GM10248 (cell line): ENCODE measurements around the gene AKIRIN2.
"Not testable (repeated sequence)": the region's sequence is repeated elsewhere in the genome, so short reads cannot be mapped to it uniquely, and the experiment has no call there.

Experiments
- CTCF ChIA-PET: fragments of 300-600 bp; sonication (Branson Sonifier 250); formaldehyde crosslinking; extraction: SDS; loops from one replicate; lab custom pipeline; 2021; ENCODE audit warnings: antibody characterized with exemption; lab: Yijun Ruan, JAX
- POLR2A ChIA-PET: fragments of 350-650 bp; sonication (Branson Sonifier 250); formaldehyde crosslinking; extraction: SDS; loops from one replicate; lab custom pipeline; 2020; ENCODE audit warnings: antibody characterized with exemption; lab: Yijun Ruan, JAX
- DNase-seq: peaks from one replicate; pipeline ENCODE4 v3.0.0; 2012; ENCODE audit errors: extremely low spot score
- CTCF ChIP-seq: IDR thresholded peaks from 2 replicates; pipeline ENCODE4 v1.5.1; 2012; ENCODE audit warnings: mild to moderate bottlenecking, low read depth; ENCODE audit errors: extremely low read depth, missing control alignments, control extremely low read depth

Gene AKIRIN2

GRCh38 chr6:87721311-87721710 lies 19.3 kb upstream of the AKIRIN2 start:
- DNase-seq, result no peak
- POLR2A ChIA-PET, result no interaction called here
- TF ChIP-seq CTCF, result no peak
- CTCF ChIA-PET, result interaction anchor here (0.6 to 1.6 kb wide), 2 partner anchors 15 to 26 kb away, joined by 3 to 4 read pairs; no protein-coding TSS in a partner anchor

- CTCF ChIA-PET, result interaction anchor here (0.9 to 2.6 kb wide), 5 partner anchors 9 to 38 kb away, joined by 3 to 9 read pairs (median 3); no protein-coding TSS in a partner anchor
- DNase-seq, result no peak
- POLR2A ChIA-PET, result interaction anchor here (1.0 kb wide), 1 partner anchor 16 kb away, joined by 4 read pairs; the partner anchor contains the start of gene AKIRIN2
Measured at GRCh38 chr6:87718662-87719433, 16.8 kb upstream of the AKIRIN2 start.

GRCh38 chr6:87716928-87717614 lies 15.0 kb upstream of the AKIRIN2 start:
- ChIA-PET CTCF (interaction anchor here (0.6 to 4.2 kb wide), 4 partner anchors 9 to 13 kb away, joined by 3 to 21 read pairs (median 8); no protein-coding TSS in a partner anchor), POLR2A (no interaction called here)
- TF ChIP-seq CTCF, result no peak
- DNase-seq, result no peak

More at GRCh38 chr6:87718662-87719433, 16.8 kb upstream of the AKIRIN2 start:
- no peak for TF ChIP-seq CTCF

GRCh38 chr6:87714093-87714842 lies 12.2 kb upstream of the AKIRIN2 start:
- CTCF ChIA-PET, result interaction anchor here (1.1 to 4.2 kb wide), 5 partner anchors 9 to 102 kb away, joined by 3 to 21 read pairs (median 3); no protein-coding TSS in a partner anchor
- POLR2A ChIA-PET, result no interaction called here

GRCh38 chr6:87712713-87713112 lies 10.7 kb upstream of the AKIRIN2 start:
- DNase-seq, result not testable (repeated sequence)
- ChIA-PET CTCF (interaction anchor here (1.0 to 4.2 kb wide), 2 partner anchors 7 to 11 kb away, joined by 3 to 21 read pairs; no protein-coding TSS in a partner anchor), POLR2A (interaction anchor here (0.7 kb wide), 1 partner anchor 75 kb away, joined by 6 read pairs; no protein-coding TSS in a partner anchor)

More at GRCh38 chr6:87714093-87714842, 12.2 kb upstream of the AKIRIN2 start:
- no peak for DNase-seq
- TF ChIP-seq CTCF, result no peak

- POLR2A ChIA-PET, result no interaction called here
- CTCF ChIA-PET, result interaction anchor here (0.9 to 1.4 kb wide), 3 partner anchors 9 to 13 kb away, joined by 3 read pairs; no protein-coding TSS in a partner anchor
- TF ChIP-seq CTCF, result no peak
- DNase-seq, result no peak
Measured at GRCh38 chr6:87710090-87710489, 8.1 kb upstream of the AKIRIN2 start.

GRCh38 chr6:87708581-87709427 lies 6.8 kb upstream of the AKIRIN2 start:
- POLR2A ChIA-PET, DNase-seq: not testable (repeated sequence)
- CTCF ChIA-PET, result interaction anchor here (2.8 kb wide), 1 partner anchor 10 kb away, joined by 6 read pairs; no protein-coding TSS in a partner anchor
